HepG2 (cell line): ENCODE data around the gene ADGRL1. TPM values are rescaled to one million over a fixed set of nuclear protein-coding genes. Genes with fewer than 3 reads are reported as not detected.
"Not testable (repeated sequence)": the region's sequence is repeated elsewhere in the genome, so short reads cannot be mapped to it uniquely, and the experiment has no call there.

ENCODE experiments used
- ATAC-seq: fragments of 200-7000 bp; cut with Tn5 transposase; 3 replicates; pipeline ENCODE4 v1.9.1; 2020; ENCODE audit warnings: mild to moderate bottlenecking, moderate library complexity
- BruUV-seq: library from RNA; stranded (reverse); fragments of 400-500 nt; replicated peaks from 2 replicates; lab custom pipeline; 2021; lab: Mats Ljungman, UMichigan
- CTCF ChIA-PET: fragments of 300-600 bp; formaldehyde crosslinking; extraction: SDS; loops from one replicate; lab custom pipeline; 2021; ENCODE audit warnings: low total read pairs, inconsistent platforms, low intra/inter-chr PET ratio; lab: Yijun Ruan, JAX
- POLR2A ChIA-PET: fragments of 350-600 bp; sonication (Branson Sonifier 250); formaldehyde crosslinking; loops from one replicate; lab custom pipeline; 2020; ENCODE audit warnings: antibody characterized with exemption, inconsistent platforms; lab: Yijun Ruan, JAX
- DNase-seq: peaks from one replicate; pipeline ENCODE4 v3.0.0-alpha.2; 2015; ENCODE audit warnings: low spot score
- FAIRE-seq: peaks from 3 replicates; lab custom pipeline; 2011; peaks lifted over from hg19 to GRCh38; lab: Jason Lieb, UNC
- H2AFZ ChIP-seq: one replicate; pipeline ENCODE4 v1.6.1; 2011; ENCODE audit warnings: low read length, inconsistent platforms
- H3K27ac ChIP-seq: fragments of 300-600 bp; 3 replicates; pipeline ENCODE4 v1.8.0; 2011; ENCODE audit warnings: mixed run types, mild to moderate bottlenecking, mixed read lengths, low read length, inconsistent platforms; ENCODE audit not compliant: insufficient read depth; ENCODE audit errors: extremely low read length
- H3K27me3 ChIP-seq, 2 experiments: fragments of 200-600 bp in 1 of 2; 2 replicates in 1 of 2; 3 replicates in 1 of 2; pipeline versions ENCODE4 v1.6.0 to v1.8.0; 2011; ENCODE audit warnings: low read length in 2 of 2, mild to moderate bottlenecking in 2 of 2, moderate library complexity in 2 of 2, inconsistent platforms in 1 of 2; ENCODE audit not compliant: insufficient read depth in 2 of 2, control insufficient read depth in 1 of 2
- H3K36me3 ChIP-seq, 2 experiments: fragments of 200-600 bp in 1 of 2; replicated peaks in 1 of 2; 2 replicates in 1 of 2; 3 replicates in 1 of 2; pipeline versions ENCODE4 v1.5.1 to v1.8.0; 2011; ENCODE audit warnings: low read length in 2 of 2, inconsistent platforms in 1 of 2; ENCODE audit not compliant: insufficient read depth in 2 of 2, control insufficient read depth in 1 of 2
- H3K4me1 ChIP-seq: 2 replicates; pipeline ENCODE4 v1.5.1; 2012; ENCODE audit warnings: low read length, inconsistent platforms; ENCODE audit not compliant: insufficient read depth
- H3K4me2 ChIP-seq: 2 replicates; pipeline ENCODE4 v1.6.0; 2011; ENCODE audit warnings: low read depth, low read length, inconsistent platforms
- H3K4me3 ChIP-seq, 3 experiments: fragments of 200-600 bp in 1 of 3; sonication (generic), shearing (Covaris generic) in 1 of 3; replicated peaks in 1 of 3; 2 replicates each; pipeline ENCODE4 v1.5.1; 2011 to 2016; ENCODE audit warnings: low read length in 3 of 3, inconsistent platforms in 2 of 3, low read depth in 2 of 3, mild to moderate bottlenecking in 2 of 3, control low read depth in 1 of 3, mixed read lengths in 1 of 3; ENCODE audit not compliant: insufficient read depth in 1 of 3
- H3K79me2 ChIP-seq: one replicate; pipeline ENCODE4 v1.6.1; 2011; ENCODE audit warnings: low read length, inconsistent platforms; ENCODE audit not compliant: insufficient read depth
- H3K9ac ChIP-seq: 2 replicates; pipeline ENCODE4 v1.6.0; 2011; ENCODE audit warnings: mild to moderate bottlenecking, low read depth, low read length, inconsistent platforms; ENCODE audit not compliant: insufficient read depth
- H3K9me3 ChIP-seq: 2 replicates; pipeline ENCODE4 v1.5.1; 2012; ENCODE audit warnings: mild to moderate bottlenecking, low read length
- H4K20me1 ChIP-seq: 2 replicates; pipeline ENCODE4 v1.6.0; 2011; ENCODE audit warnings: inconsistent platforms, mild to moderate bottlenecking, low read length, moderate library complexity; ENCODE audit not compliant: insufficient read depth
- AGO2 ChIP-seq: fragments of 200-400 bp; formaldehyde crosslinking; optimal IDR thresholded peaks from 2 replicates; pipeline ENCODE3; 2017; ENCODE audit warnings: mild to moderate bottlenecking, low read depth, low read length, moderate library complexity
- BCL3 ChIP-seq: sonication (generic); formaldehyde crosslinking; IDR thresholded peaks from 2 replicates; pipeline ENCODE4 v1.5.1; 2020; ENCODE audit warnings: mild to moderate bottlenecking, missing genetic modification reagents, moderate library complexity
- BRD4 ChIP-seq: sonication (generic); formaldehyde crosslinking; IDR thresholded peaks from 2 replicates; pipeline ENCODE4 v1.4.0; 2020; ENCODE audit warnings: missing genetic modification reagents
- DNMT1 ChIP-seq: sonication (generic); formaldehyde crosslinking; IDR thresholded peaks from 2 replicates; pipeline ENCODE4 v1.5.1; 2020; ENCODE audit warnings: mild to moderate bottlenecking, missing genetic modification reagents
- DPF2 ChIP-seq: sonication (generic); formaldehyde crosslinking; IDR thresholded peaks from 2 replicates; pipeline ENCODE4 v1.4.0; 2020; ENCODE audit warnings: mild to moderate bottlenecking, low read depth, missing genetic modification reagents, borderline replicate concordance
- KAT8 ChIP-seq: IDR thresholded peaks from 2 replicates; pipeline ENCODE4 v1.6.1; 2016; ENCODE audit warnings: missing genetic modification reagents, missing compliant biosample characterization
- MYPOP ChIP-seq: sonication (generic); formaldehyde crosslinking; IDR thresholded peaks from 2 replicates; pipeline ENCODE4 v1.8.1; 2023; ENCODE audit warnings: mild to moderate bottlenecking, moderate library complexity, missing genetic modification reagents
- RFX5 ChIP-seq: IDR thresholded peaks from 2 replicates; pipeline ENCODE4 v1.6.1; 2011; ENCODE audit warnings: low read depth, low read length, improper control_type of control experiment
- TCF12 ChIP-seq, 2 experiments: fragments of 450-650 bp in 1 of 2; sonication (generic) in 1 of 2; formaldehyde crosslinking in 1 of 2; IDR thresholded peaks; 2 replicates each; pipeline versions ENCODE4 v1.6.1 to v1.8.0; 2017 to 2022; ENCODE audit warnings: antibody characterized with exemption in 1 of 2, mild to moderate bottlenecking in 1 of 2, missing genetic modification reagents in 1 of 2, moderate library complexity in 1 of 2
- ZBTB42 ChIP-seq: sonication (generic); formaldehyde crosslinking; IDR thresholded peaks from 2 replicates; pipeline ENCODE4 v1.5.0; 2020; ENCODE audit warnings: mild to moderate bottlenecking, missing genetic modification reagents
- ZNF773 ChIP-seq: sonication (generic); formaldehyde crosslinking; IDR thresholded peaks from 2 replicates; pipeline ENCODE4 v1.4.0; 2020; ENCODE audit warnings: missing genetic modification reagents, borderline replicate concordance
- ZSCAN12 ChIP-seq: sonication (generic); formaldehyde crosslinking; IDR thresholded peaks from 2 replicates; pipeline ENCODE4 v1.9.0; 2021; ENCODE audit warnings: mild to moderate bottlenecking, missing genetic modification reagents
- WGBS: methylation state at CpG from one replicate; pipeline ENCODE4 v1.1.6; 2017; ENCODE audit warnings: low lambda C conversion rate; 5-methylcytosine and 5-hydroxymethylcytosine counted together
- in situ Hi-C: cut with HindIII; loops from 2 replicates; pipeline ENCODE4 v1.10.0; 2017; ENCODE audit warnings: low pct_unique_long_range_greater_than_20kb; ENCODE audit not compliant: extremely low pct_ligation_motif_present
- intact Hi-C: fragments of 100-400 bp; cut with micrococcal nuclease; formaldehyde crosslinking; loops from one replicate; pipeline ENCODE4 v1.10.0; 2022; ENCODE audit not compliant: unreplicated experiment
- polyA plus RNA-seq, 8 experiments: library from polyadenylated mRNA; depleted of rRNA in 3 of 8; stranded (reverse) in 7 of 8; unstranded in 1 of 8; fragments of >200 nt; fragmentation: Illumina TruSeq in 4 of 8; extraction: Trizol in 4 of 8; gene quantifications; 2 replicates each; pipeline versions ENCODE4 v1.2.1 to v1.2.3, GENCODE V29; 2011 to 2016; ENCODE audit warnings: low read depth in 4 of 8, missing spikeins in 1 of 8, mixed read lengths in 1 of 8; ENCODE audit not compliant: insufficient read depth in 1 of 8
- total RNA-seq, 5 experiments: library from RNA; depleted of rRNA; stranded (reverse); fragments of >200 nt; fragmentation: Illumina TruSeq; extraction: Trizol; gene quantifications; 2 replicates each; pipeline ENCODE4 v1.2.3, GENCODE V29; 2016; ENCODE audit warnings: low read depth in 1 of 5

ADGRL1 gene
- total and polyA plus RNA-seq, 2 of the 13 experiments (the other 11 are each of a cell fraction or from before 2014, with no cell fraction given) = 0.49 to 1.7 TPM

DNA sequence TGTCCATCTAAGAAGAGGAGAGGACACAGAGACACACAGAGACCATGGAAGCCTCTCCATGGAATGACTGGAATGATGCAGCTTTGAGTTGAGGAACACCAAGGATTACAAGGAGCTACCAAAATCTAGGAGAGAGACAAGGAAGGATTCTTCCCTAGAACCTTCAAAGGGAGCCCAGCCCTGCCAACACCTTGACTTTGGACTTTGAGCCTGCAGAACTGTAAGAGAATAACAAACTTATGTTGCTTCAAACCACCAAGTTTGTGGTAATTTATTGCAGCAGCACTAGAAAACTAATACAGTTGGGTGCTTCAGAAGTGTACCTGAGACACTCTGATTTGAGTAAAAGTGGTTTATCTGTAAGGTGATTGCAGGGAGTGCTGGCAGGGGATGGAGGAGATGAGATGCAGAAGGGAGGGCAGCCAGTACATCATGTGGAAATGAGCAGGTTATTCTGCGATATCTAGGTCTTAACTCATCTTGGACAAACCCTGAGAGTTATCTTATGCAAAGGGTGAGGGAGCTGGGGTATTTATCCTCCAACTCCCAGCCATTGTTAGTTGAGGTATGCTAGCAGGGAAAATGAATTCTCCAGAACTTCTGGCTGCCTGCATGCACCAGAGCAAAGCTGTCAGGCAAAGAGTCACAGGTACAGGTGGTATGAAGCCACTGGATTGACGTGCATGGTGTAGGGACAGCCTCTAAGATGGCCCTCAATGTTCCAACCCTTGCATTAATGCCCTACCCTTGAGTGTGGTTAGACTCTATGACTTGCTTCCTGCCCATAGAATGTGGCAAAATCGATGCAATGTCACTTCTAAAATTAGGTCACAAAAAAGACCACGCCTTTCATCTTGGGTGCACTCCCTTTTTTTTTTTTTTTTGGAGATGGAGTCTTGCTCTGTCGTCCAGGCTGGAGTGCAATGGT is 31.3 kb upstream of the ADGRL1 start:
- H3K79me2 ChIP-seq = no peaks in the 10 kb centered on the region
- in situ Hi-C loops (no loop called here), intact Hi-C loops (no loop called here)
- H3K4me3 ChIP-seq = no peak overlapping the region
- FAIRE-seq (no peak), DNase-seq (no peak), ATAC-seq (no peak)
- CTCF ChIA-PET = no interaction called here
- H3K4me2 ChIP-seq = no peak overlapping the region
- WGBS = 15% methylated on average over 5 of the region's 5 CpGs
- H3K36me3 ChIP-seq = no peaks in the 10 kb centered on the region
- BruUV-seq = no TSS peak
- no peak overlapping the region for H2AFZ ChIP-seq
- no peak overlapping the region for H3K27ac ChIP-seq
- TF ChIP-seq TCF12 (IDR thresholded peaks at IDR 0.05) = no peak
- no peak for TF ChIP-seq TCF12 (CRISPR knock-in tag; IDR thresholded peaks at IDR 0.05)
- TF ChIP-seq BCL3 (CRISPR knock-in tag) = no peak
- TF ChIP-seq AGO2 = no peak
- no peak for TF ChIP-seq DPF2 (CRISPR knock-in tag)
- no peak for TF ChIP-seq KAT8
- no peak for TF ChIP-seq ZBTB42 (CRISPR knock-in tag)
- TF ChIP-seq MYPOP (CRISPR knock-in tag) = no peak
- no peak for TF ChIP-seq BRD4
- TF ChIP-seq DNMT1 (CRISPR knock-in tag) = no peak
- TF ChIP-seq RFX5 = no peak
- TF ChIP-seq ZNF773 (CRISPR knock-in tag) = no peak
- TF ChIP-seq ZSCAN12 = no peak
- no peaks in the 10 kb centered on the region for H3K9me3 ChIP-seq
- H3K4me1 ChIP-seq = no peaks in the 10 kb centered on the region
- 0 out of 5 replicates have a peak, but pooled peaks cover 0 to 1% of the 10 kb centered on the region in 2 experiments for H3K27me3 ChIP-seq
- POLR2A ChIA-PET = no interaction called here
- H4K20me1 ChIP-seq = no peaks in the 10 kb centered on the region
- no peak overlapping the region for H3K9ac ChIP-seq

DNA sequence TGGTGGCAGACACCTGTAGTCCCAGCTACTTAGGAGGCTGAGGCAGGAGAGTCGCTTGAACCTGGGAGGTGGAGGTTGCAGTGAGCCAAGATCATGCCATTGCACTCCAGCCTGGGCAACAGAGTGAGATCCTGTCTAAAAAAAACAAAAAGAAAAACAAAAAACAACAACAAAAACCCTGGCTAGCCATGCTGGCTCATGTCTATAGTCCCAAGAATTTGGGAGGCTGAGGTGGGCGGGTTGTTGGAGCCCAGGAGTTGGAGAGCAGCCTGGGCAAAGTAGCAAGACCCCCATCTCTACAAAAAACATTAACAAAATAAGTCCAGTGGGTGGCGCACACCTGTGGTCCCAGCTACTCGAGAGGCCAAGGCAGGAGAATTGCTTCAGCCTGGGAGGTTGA is 27.0 kb upstream of the ADGRL1 start:
- POLR2A ChIA-PET, H3K4me1 ChIP-seq, in situ Hi-C loops, CTCF ChIA-PET, FAIRE-seq, H3K36me3 ChIP-seq, H4K20me1 ChIP-seq, H3K4me2 ChIP-seq, H2AFZ ChIP-seq, H3K4me3 ChIP-seq, H3K27me3 ChIP-seq, H3K9me3 ChIP-seq, H3K79me2 ChIP-seq, intact Hi-C loops, DNase-seq, H3K9ac ChIP-seq, BruUV-seq, H3K27ac ChIP-seq, ATAC-seq: not testable (repeated sequence)
- WGBS = 23% methylated on average over 2 of the region's 4 CpGs
